PC-3 (cell line): Measurements from ENCODE around the gene CHMP6. TPM values are rescaled to one million over a fixed set of nuclear protein-coding genes. Genes with fewer than 3 reads are reported as not detected.

ENCODE experiments used
- ATAC-seq: fragments of 200-7000 bp; cut with Tn5 transposase; 2 replicates; pipeline ENCODE4 v1.9.1; 2020; ENCODE audit warnings: mild to moderate bottlenecking, moderate library complexity
- BruUV-seq: library from RNA; stranded (reverse); fragments of 400-500 nt; replicated peaks from 2 replicates; lab custom pipeline; 2021; lab: Mats Ljungman, UMichigan
- CTCF ChIA-PET: fragments of 300-600 bp; sonication (Branson Sonifier 250); formaldehyde crosslinking; loops from one replicate; lab custom pipeline; 2022; ENCODE audit warnings: antibody characterized with exemption; lab: Charles Lee
- POLR2A ChIA-PET: fragments of 300-600 bp; sonication (Branson Sonifier 250); formaldehyde crosslinking; loops from one replicate; lab custom pipeline; 2022; ENCODE audit warnings: antibody characterized with exemption; ENCODE audit not compliant: unreplicated experiment; lab: Charles Lee
- DNase-seq: peaks from one replicate; pipeline ENCODE4 v3.0.0-alpha.2; 2015
- H2AFZ ChIP-seq: fragments of 300-600 bp; sonication (generic); 2 replicates; pipeline ENCODE4 v1.6.0; 2016; ENCODE audit warnings: antibody characterized with exemption, low read length
- H3F3A ChIP-seq: fragments of 300-600 bp; sonication (generic); one replicate; pipeline ENCODE4 v1.6.0; 2017; ENCODE audit warnings: antibody characterized with exemption, low read length, control low read depth, mild to moderate bottlenecking; ENCODE audit not compliant: unreplicated experiment
- H3K27ac ChIP-seq: fragments of 300-600 bp; sonication (generic); 2 replicates; pipeline ENCODE4 v1.5.1; 2016; ENCODE audit warnings: mild to moderate bottlenecking, low read length
- H3K27me3 ChIP-seq: fragments of 300-600 bp; sonication (generic); 2 replicates; pipeline ENCODE4 v1.6.1; 2016; ENCODE audit warnings: low read length, mixed read lengths
- H3K36me3 ChIP-seq: fragments of 300-600 bp; sonication (generic); 2 replicates; pipeline ENCODE4 v1.6.1; 2016; ENCODE audit warnings: low read depth, mixed run types, low read length, mixed read lengths
- H3K4me1 ChIP-seq: fragments of 300-600 bp; sonication (generic); 2 replicates; pipeline ENCODE4 v1.5.1; 2016; ENCODE audit warnings: low read length; ENCODE audit not compliant: insufficient read depth
- H3K4me2 ChIP-seq: fragments of 300-600 bp; sonication (generic); 2 replicates; pipeline ENCODE4 v1.6.0; 2016; ENCODE audit warnings: low read length
- H3K4me3 ChIP-seq: fragments of 300-600 bp; sonication (generic); 2 replicates; pipeline ENCODE4 v1.5.1; 2016; ENCODE audit warnings: mild to moderate bottlenecking, low read length, mixed read lengths
- H3K79me2 ChIP-seq: fragments of 300-600 bp; sonication (generic); 2 replicates; pipeline ENCODE4 v1.6.1; 2017; ENCODE audit warnings: low read length, mixed read lengths
- H3K9ac ChIP-seq: fragments of 300-600 bp; sonication (generic); 2 replicates; pipeline ENCODE4 v1.6.0; 2016; ENCODE audit warnings: mild to moderate bottlenecking, low read length
- H3K9me2 ChIP-seq: fragments of 300-600 bp; sonication (generic); replicated peaks from 2 replicates; pipeline ENCODE4 v1.6.1; 2016; ENCODE audit warnings: mixed run types, low read length, mixed read lengths
- H3K9me3 ChIP-seq: fragments of 300-600 bp; sonication (generic); 2 replicates; pipeline ENCODE4 v1.6.1; 2016; ENCODE audit warnings: low read length, mixed read lengths
- H4K20me1 ChIP-seq: fragments of 300-600 bp; sonication (generic); 2 replicates; pipeline ENCODE4 v1.6.1; 2016; ENCODE audit warnings: low read length, mixed read lengths
- EZH2 ChIP-seq: fragments of 300-600 bp; sonication (generic); IDR thresholded peaks from one replicate; pipeline ENCODE4 v1.6.1; 2017; ENCODE audit warnings: antibody characterized with exemption, mild to moderate bottlenecking, low read length; ENCODE audit not compliant: unreplicated experiment
- EZH2phosphoT487 ChIP-seq: fragments of 300-600 bp; sonication (generic); IDR thresholded peaks from 2 replicates; pipeline ENCODE4 v1.6.1; 2018; ENCODE audit warnings: mild to moderate bottlenecking, antibody characterized with exemption, low read length, borderline replicate concordance
- intact Hi-C: fragments of 100-400 bp; cut with micrococcal nuclease; formaldehyde crosslinking; loops from 2 replicates; pipeline ENCODE4 v1.9.0; 2023
- total RNA-seq: library from RNA; depleted of rRNA; stranded (reverse); fragments of >200 nt; gene quantifications from 2 replicates; pipeline ENCODE4 v1.2.3, GENCODE V29; 2014
- TF ChIP-seq, protein P1 (sequence below): fragments of 300-600 bp; sonication (generic); conservative IDR thresholded peaks from 2 replicates; pipeline ENCODE4 v1.5.1; 2017; ENCODE audit warnings: antibody characterized with exemption, low read depth, mild to moderate bottlenecking, low read length

Gene CHMP6
- total RNA-seq, 1 experiment from 2014 or later = 26.1 TPM

DNA sequence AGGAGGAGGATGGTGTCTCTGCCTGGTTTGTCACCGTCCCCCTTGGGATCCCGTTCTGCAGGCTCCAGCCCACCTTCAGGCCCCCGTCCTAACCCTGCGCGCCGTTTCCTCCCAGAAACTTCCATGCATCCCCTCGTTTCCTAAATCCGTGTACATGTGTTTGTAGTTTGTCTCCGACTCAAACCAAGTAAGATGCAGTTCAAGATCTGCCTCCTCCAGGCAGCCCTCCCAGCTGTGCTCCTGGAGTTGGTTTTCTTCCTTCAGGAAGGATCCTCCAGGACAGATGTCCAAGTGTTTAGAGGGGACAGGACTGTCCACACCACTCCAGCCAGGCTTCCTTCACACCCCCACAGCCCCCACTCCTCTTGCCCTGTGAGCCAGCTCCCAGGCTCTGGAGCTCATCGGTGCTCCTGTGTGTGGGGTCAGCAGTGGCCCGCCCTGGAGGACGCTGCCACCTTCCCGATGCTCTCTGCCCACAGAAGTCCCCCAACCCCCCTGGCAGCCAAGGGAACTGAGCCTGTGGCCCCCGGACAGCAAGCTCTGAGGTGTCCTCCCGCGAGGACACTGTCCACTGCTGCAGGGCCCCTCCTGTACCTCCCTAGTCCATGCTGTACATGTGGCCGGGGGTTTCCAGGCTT, 54.6 kb downstream of the CHMP6 start:
- Histone ChIP-seq H3K27me3 (no peaks in the 10 kb centered on the region), H3K9me2 (no peaks in the 10 kb centered on the region), H3K27ac (no peak overlapping the region), H3K36me3 (0 out of 2 replicates have a peak, but pooled peaks cover 2% of the 10 kb centered on the region), H2AFZ (no peak overlapping the region), H3K4me3 (no peak overlapping the region), H3K4me2 (no peak overlapping the region), H4K20me1 (peaks cover 36% of the 10 kb centered on the region), H3K9me3 (no peaks in the 10 kb centered on the region), H3K79me2 (peaks cover 100% of the 10 kb centered on the region), H3F3A (no peaks in the 10 kb centered on the region), H3K9ac (no peak overlapping the region), H3K4me1 (peaks cover 63% of the 10 kb centered on the region)
- TF ChIP-seq EZH2 (no peak), EZH2phosphoT487 (no peak)
- TF ChIP-seq, protein P1, sequence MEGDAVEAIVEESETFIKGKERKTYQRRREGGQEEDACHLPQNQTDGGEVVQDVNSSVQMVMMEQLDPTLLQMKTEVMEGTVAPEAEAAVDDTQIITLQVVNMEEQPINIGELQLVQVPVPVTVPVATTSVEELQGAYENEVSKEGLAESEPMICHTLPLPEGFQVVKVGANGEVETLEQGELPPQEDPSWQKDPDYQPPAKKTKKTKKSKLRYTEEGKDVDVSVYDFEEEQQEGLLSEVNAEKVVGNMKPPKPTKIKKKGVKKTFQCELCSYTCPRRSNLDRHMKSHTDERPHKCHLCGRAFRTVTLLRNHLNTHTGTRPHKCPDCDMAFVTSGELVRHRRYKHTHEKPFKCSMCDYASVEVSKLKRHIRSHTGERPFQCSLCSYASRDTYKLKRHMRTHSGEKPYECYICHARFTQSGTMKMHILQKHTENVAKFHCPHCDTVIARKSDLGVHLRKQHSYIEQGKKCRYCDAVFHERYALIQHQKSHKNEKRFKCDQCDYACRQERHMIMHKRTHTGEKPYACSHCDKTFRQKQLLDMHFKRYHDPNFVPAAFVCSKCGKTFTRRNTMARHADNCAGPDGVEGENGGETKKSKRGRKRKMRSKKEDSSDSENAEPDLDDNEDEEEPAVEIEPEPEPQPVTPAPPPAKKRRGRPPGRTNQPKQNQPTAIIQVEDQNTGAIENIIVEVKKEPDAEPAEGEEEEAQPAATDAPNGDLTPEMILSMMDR = no peak
- BruUV-seq = no TSS peak
- ATAC-seq = no peak
- ChIA-PET POLR2A (no interaction called here), CTCF (no interaction called here)
- intact Hi-C loops = no loop called here
- DNase-seq = no peak

DNA sequence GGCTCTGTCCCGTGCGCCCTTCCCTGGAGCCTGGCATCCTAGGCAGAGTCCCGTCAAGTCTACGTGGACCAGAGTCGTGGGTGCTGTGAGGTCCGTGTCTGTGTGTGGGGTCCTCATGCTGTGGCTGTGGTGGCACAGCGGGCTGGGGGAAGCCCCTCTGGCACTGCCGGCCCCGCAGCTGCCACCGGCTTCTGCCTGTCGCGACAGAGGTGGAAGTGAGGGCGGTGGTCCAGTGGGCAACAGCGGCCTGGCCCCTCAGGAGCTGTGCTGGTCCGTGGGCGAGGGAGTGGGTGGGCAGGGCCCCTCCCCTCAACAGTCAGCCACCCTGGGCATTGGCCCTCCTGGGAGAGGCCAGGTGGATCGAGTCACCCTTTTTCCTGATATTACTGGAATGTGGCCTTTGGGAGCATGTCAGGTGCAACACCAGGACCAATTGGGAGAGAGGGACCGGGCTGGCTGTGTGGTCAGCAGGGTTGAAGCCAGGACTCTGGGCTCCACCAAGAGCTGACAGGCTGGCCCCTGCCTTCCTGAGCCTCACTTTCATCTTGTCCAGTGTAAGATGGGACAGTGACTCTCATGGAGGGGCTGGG, 55.2 kb downstream of the CHMP6 start:
- no peaks in the 10 kb centered on the region for H3K9me2 ChIP-seq
- ChIA-PET CTCF (no interaction called here), POLR2A (no interaction called here)
- no peak for ATAC-seq
- H3K4me2 ChIP-seq = no peak overlapping the region
- H3K4me3 ChIP-seq = no peak overlapping the region
- H3F3A ChIP-seq = no peaks in the 10 kb centered on the region
- DNase-seq = peak; percentile 21
- H2AFZ ChIP-seq = no peak overlapping the region
- H3K9ac ChIP-seq = no peak overlapping the region
- 0 out of 2 replicates have a peak, but pooled peaks cover 2% of the 10 kb centered on the region for H3K36me3 ChIP-seq
- peaks cover 35% of the 10 kb centered on the region; the same call in 1 of the 2 replicates for H4K20me1 ChIP-seq
- no peaks in the 10 kb centered on the region for H3K27me3 ChIP-seq
- peaks cover 62% of the 10 kb centered on the region for H3K4me1 ChIP-seq
- H3K79me2 ChIP-seq = peaks cover 100% of the 10 kb centered on the region
- H3K9me3 ChIP-seq = no peaks in the 10 kb centered on the region
- intact Hi-C loops = no loop called here
- no TSS peak for BruUV-seq
- no peak overlapping the region for H3K27ac ChIP-seq
- no peak for TF ChIP-seq EZH2
- no peak for TF ChIP-seq EZH2phosphoT487
- TF ChIP-seq, protein P1 = no peak

DNA sequence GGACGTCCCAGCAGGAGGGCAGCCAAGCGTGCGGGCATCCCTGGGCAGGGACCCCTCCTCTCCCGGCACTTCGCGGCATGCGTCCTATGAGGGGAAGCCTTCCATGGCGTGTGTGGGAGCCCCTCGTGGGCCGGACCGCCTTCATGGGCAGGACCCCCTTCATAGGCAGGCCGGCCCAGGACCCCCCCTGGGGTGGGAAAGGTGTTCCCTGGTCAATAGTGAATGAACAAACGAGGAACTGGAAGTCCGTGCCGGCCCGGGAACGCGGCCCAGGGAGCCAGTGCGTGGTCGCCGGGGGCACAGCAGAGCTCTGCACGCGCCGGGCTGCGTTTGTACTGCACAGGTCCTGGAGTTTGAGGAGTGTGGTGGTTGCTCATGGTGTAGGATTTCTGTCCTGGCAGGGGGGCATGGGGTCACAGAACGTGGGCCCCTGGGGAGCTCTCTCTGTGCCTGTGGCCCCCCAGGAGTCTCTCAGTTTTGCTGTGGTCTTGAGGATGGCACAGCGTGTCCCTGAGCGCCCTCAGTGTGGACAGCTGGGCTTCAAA, 57.3 kb downstream of the CHMP6 start:
- no peak for DNase-seq
- CTCF ChIA-PET = no interaction called here
- Histone ChIP-seq H4K20me1 (peaks cover 35% of the 10 kb centered on the region; the same call in 1 of the 2 replicates), H3K9ac (no peak overlapping the region), H3K27ac (peak overlapping the region; percentile 90), H3K4me3 (no peak overlapping the region), H3K4me1 (peaks cover 52% of the 10 kb centered on the region), H3K9me3 (no peaks in the 10 kb centered on the region), H3K9me2 (no peaks in the 10 kb centered on the region), H3K79me2 (peaks cover 97% of the 10 kb centered on the region), H3F3A (no peaks in the 10 kb centered on the region), H2AFZ (no peak overlapping the region), H3K27me3 (no peaks in the 10 kb centered on the region), H3K36me3 (0 out of 2 replicates have a peak, but pooled peaks cover 2% of the 10 kb centered on the region), H3K4me2 (peak overlapping the region; percentile 81)
- intact Hi-C loops = no loop called here
- POLR2A ChIA-PET = no interaction called here
- no peak for ATAC-seq
- TF ChIP-seq EZH2 (no peak), EZH2phosphoT487 (no peak)
- TF ChIP-seq, protein P1 = no peak
- BruUV-seq = no TSS peak
